A673 (cell line): Measurements from ENCODE around the gene AGXT2. TPM values are rescaled to one million over a fixed set of nuclear protein-coding genes. Genes with fewer than 3 reads are reported as not detected.

Experiments used
- BruUV-seq: library from RNA; stranded (reverse); fragments of 400-500 nt; replicated peaks from 2 replicates; lab custom pipeline; 2021; lab: Mats Ljungman, UMichigan
- CTCF ChIA-PET: fragments of 300-600 bp; sonication (Branson Sonifier 250); formaldehyde crosslinking; loops from one replicate; lab custom pipeline; 2022; ENCODE audit warnings: antibody characterized with exemption; lab: Charles Lee
- POLR2A ChIA-PET: fragments of 300-600 bp; sonication (Branson Sonifier 250); formaldehyde crosslinking; loops from one replicate; lab custom pipeline; 2022; ENCODE audit warnings: antibody characterized with exemption; ENCODE audit not compliant: low non-redundant PET; lab: Charles Lee
- DNase-seq: peaks from one replicate; pipeline ENCODE4 v3.0.0-alpha.2; 2015; ENCODE audit warnings: low spot score
- H3K27ac ChIP-seq: fragments of 200-600 bp; sonication (generic); 2 replicates; pipeline ENCODE4 v1.5.1; 2016; ENCODE audit warnings: mixed run types, low read depth, mild to moderate bottlenecking, mixed read lengths, antibody characterized with exemption, low read length; ENCODE audit not compliant: poor library complexity, severe bottlenecking
- H3K27me3 ChIP-seq: fragments of 200-600 bp; sonication (generic); replicated peaks from 2 replicates; pipeline ENCODE4 v1.6.1; 2017; ENCODE audit warnings: mixed run types, low read depth, mild to moderate bottlenecking, mixed read lengths, antibody characterized with exemption, low read length; ENCODE audit not compliant: insufficient read depth, poor library complexity
- H3K36me3 ChIP-seq: fragments of 200-600 bp; sonication (generic); 2 replicates; pipeline ENCODE4 v1.6.1; 2016; ENCODE audit warnings: mixed run types, mild to moderate bottlenecking, mixed read lengths, antibody characterized with exemption, low read length; ENCODE audit not compliant: insufficient read depth, poor library complexity, severe bottlenecking
- H3K4me1 ChIP-seq: fragments of 200-600 bp; sonication (generic); 2 replicates; pipeline ENCODE4 v1.6.1; 2017; ENCODE audit warnings: mixed run types, mild to moderate bottlenecking, mixed read lengths, antibody characterized with exemption, low read length; ENCODE audit not compliant: insufficient read depth, poor library complexity, severe bottlenecking
- H3K4me3 ChIP-seq: fragments of 200-600 bp; sonication (generic); 2 replicates; pipeline ENCODE4 v1.5.1; 2016; ENCODE audit warnings: low read depth, mixed run types, mild to moderate bottlenecking, mixed read lengths, low read length; ENCODE audit not compliant: poor library complexity, severe bottlenecking
- H3K9me3 ChIP-seq: fragments of 200-600 bp; sonication (generic); 2 replicates; pipeline ENCODE4 v1.6.1; 2016; ENCODE audit warnings: mixed run types, low read depth, mild to moderate bottlenecking, mixed read lengths, antibody characterized with exemption, low read length; ENCODE audit not compliant: poor library complexity, severe bottlenecking
- CTCF ChIP-seq: fragments of 300-800, 200-600 bp; sonication (generic); conservative IDR thresholded peaks from 2 replicates; pipeline ENCODE4 v1.5.1; 2017; ENCODE audit warnings: low read depth, mild to moderate bottlenecking, antibody characterized with exemption, low read length, moderate library complexity, mixed read lengths
- EZH2 ChIP-seq: fragments of 200-600 bp; sonication (generic); IDR thresholded peaks from 2 replicates; pipeline ENCODE4 v1.6.1; 2017; ENCODE audit warnings: borderline replicate concordance, low read depth, mild to moderate bottlenecking, mixed read lengths, antibody characterized with exemption, low read length; ENCODE audit not compliant: poor library complexity, severe bottlenecking
- intact Hi-C: fragments of 100-400 bp; cut with micrococcal nuclease; formaldehyde crosslinking; loops from one replicate; pipeline ENCODE4 v1.10.0; 2022; ENCODE audit not compliant: unreplicated experiment
- total RNA-seq: library from RNA; stranded (reverse); gene quantifications from 2 replicates; pipeline ENCODE4 v1.2.3, GENCODE V29; 2021

The AGXT2 gene
- total RNA-seq, 1 experiment from 2014 or later = not detected

DNA sequence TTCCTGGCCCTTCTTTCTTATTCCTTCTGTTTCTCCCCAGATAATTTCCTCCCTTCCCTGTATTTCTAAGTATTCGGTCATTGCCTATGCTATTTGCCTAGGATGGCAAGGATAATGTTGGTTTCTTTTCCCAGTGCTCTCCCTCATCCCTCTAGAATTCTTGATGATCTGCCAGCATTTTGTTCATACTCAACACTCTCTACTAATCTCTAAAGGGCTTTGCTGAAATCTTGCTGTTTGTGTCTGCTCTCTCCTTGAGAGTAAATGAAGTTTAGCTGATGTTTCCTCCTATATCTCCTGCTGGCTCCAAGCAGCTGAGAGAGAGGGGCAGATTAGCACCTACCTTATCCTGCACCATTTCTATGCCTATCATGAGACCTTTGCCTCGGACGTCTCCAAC, 38.1 kb downstream of the AGXT2 start:
- Histone ChIP-seq H3K4me1 (no peaks in the 10 kb centered on the region), H3K4me3 (no peak overlapping the region), H3K9me3 (no peaks in the 10 kb centered on the region), H3K27ac (no peak overlapping the region), H3K27me3 (no peaks in the 10 kb centered on the region), H3K36me3 (no peaks in the 10 kb centered on the region)
- ChIA-PET CTCF (no interaction called here), POLR2A (no interaction called here)
- intact Hi-C loops = no loop called here
- no peak for DNase-seq
- TF ChIP-seq CTCF (no peak), EZH2 (no peak)
- BruUV-seq = no TSS peak

DNA sequence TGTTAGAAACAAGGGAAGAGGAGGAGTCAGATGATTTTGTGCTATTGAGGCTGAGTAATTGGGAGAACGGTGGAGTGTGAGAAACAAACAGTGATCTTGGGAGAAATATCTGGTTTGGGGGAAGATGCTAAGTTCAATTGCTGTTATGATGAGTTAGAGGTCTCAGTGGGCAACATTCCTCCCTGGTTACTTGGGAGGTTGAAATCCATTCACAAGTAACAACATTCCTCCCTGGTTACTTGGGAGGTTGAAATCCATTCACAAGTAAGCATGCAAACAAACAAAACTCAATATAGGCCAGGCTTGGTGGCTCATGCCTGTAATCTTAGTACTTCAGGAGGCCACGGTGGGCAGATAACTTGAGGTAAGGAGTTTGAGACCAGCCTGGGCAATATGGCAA, 38.7 kb downstream of the AGXT2 start:
- ChIA-PET POLR2A (no interaction called here), CTCF (no interaction called here)
- BruUV-seq = no TSS peak
- Histone ChIP-seq H3K36me3 (no peaks in the 10 kb centered on the region), H3K27me3 (no peaks in the 10 kb centered on the region), H3K4me3 (no peak overlapping the region), H3K9me3 (no peaks in the 10 kb centered on the region), H3K27ac (no peak overlapping the region), H3K4me1 (no peaks in the 10 kb centered on the region)
- DNase-seq = no peak
- intact Hi-C loops = no loop called here
- no peak for TF ChIP-seq EZH2
- no peak for TF ChIP-seq CTCF

- POLR2A ChIA-PET = no interaction called here
- intact Hi-C loops = loop anchor here (5.0 kb wide), 3 partner anchors 47 to 532 kb away; no protein-coding TSS in a partner anchor
- no peaks in the 10 kb centered on the region for H3K36me3 ChIP-seq
These were observed 43.0 kb downstream of the AGXT2 start for GRCh38 chr5:35004771-35005170.

More at GRCh38 chr5:35004771-35005170, 43.0 kb downstream of the AGXT2 start:
- DNase-seq = no peak
- CTCF ChIA-PET = no interaction called here
- Histone ChIP-seq H3K27me3 (no peaks in the 10 kb centered on the region), H3K4me3 (no peak overlapping the region), H3K9me3 (no peaks in the 10 kb centered on the region), H3K4me1 (no peaks in the 10 kb centered on the region), H3K27ac (no peak overlapping the region)
- no peak for TF ChIP-seq CTCF
- no peak for TF ChIP-seq EZH2
- BruUV-seq = no TSS peak
